ENCODE data around the gene TAF6L. TPM values are rescaled to one million over a fixed set of nuclear protein-coding genes. Genes with fewer than 3 reads are reported as not detected.

Gene TAF6L
- total RNA-seq, 1 experiment from 2014 or later, result 42.1 TPM

- TF ChIP-seq, protein P1, sequence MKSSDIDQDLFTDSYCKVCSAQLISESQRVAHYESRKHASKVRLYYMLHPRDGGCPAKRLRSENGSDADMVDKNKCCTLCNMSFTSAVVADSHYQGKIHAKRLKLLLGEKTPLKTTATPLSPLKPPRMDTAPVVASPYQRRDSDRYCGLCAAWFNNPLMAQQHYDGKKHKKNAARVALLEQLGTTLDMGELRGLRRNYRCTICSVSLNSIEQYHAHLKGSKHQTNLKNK (CRISPR knock-in tag; IDR thresholded peaks at IDR 0.05), result peak; percentile 86; the same call in 1 of the 2 replicates
- TF ChIP-seq TCF7 (CRISPR knock-in tag; IDR thresholded peaks at IDR 0.05; ENCODE audit: low read depth) (peak; percentile 58; the same call in 1 of the 2 replicates), ZNF671 (CRISPR knock-in tag; IDR thresholded peaks at IDR 0.05) (peak; percentile 53; the same call in 1 of the 2 replicates), NR1H2 (CRISPR knock-in tag; IDR thresholded peaks at IDR 0.05) (no peak), NR2C2 (CRISPR knock-in tag; IDR thresholded peaks at IDR 0.05) (no peak), CREM (CRISPR knock-in tag; IDR thresholded peaks at IDR 0.05) (peak; percentile 93), ETV6 (CRISPR knock-in tag; IDR thresholded peaks at IDR 0.05) (peak; percentile 90), ESRRA (CRISPR knock-in tag; IDR thresholded peaks at IDR 0.05; ENCODE audit: borderline replicate concordance) (no peak), CDX4 (CRISPR knock-in tag; IDR thresholded peaks at IDR 0.05; ENCODE audit: borderline replicate concordance) (no peak), E2F4 (CRISPR knock-in tag; IDR thresholded peaks at IDR 0.05; ENCODE audit: borderline replicate concordance, low read depth) (peak; percentile 80), E2F5 (CRISPR knock-in tag; IDR thresholded peaks at IDR 0.05) (peak; percentile 87), ZNF263 (CRISPR knock-in tag; IDR thresholded peaks at IDR 0.05; ENCODE audit: low read depth) (peak; percentile 20; the same call in 1 of the 2 replicates), RORB (CRISPR knock-in tag; IDR thresholded peaks at IDR 0.05) (peak; percentile 96; the same call in 1 of the 2 replicates), SP1 (CRISPR knock-in tag; conservative IDR thresholded peaks at IDR 0.05) (peak; percentile 99), SMAD4 (CRISPR knock-in tag; IDR thresholded peaks at IDR 0.05) (no peak), SMAD3 (CRISPR knock-in tag; IDR thresholded peaks at IDR 0.05; ENCODE audit: borderline replicate concordance) (peak; percentile 77), HMGXB4 (CRISPR knock-in tag; IDR thresholded peaks at IDR 0.05) (peak; percentile 82), MYBL2 (CRISPR knock-in tag; IDR thresholded peaks at IDR 0.05) (0 out of 2 replicates have a peak, but pooled peaks have one; percentile 30), EMX1 (CRISPR knock-in tag; IDR thresholded peaks at IDR 0.05) (peak; percentile 59; the same call in 1 of the 2 replicates), ZNF121 (CRISPR knock-in tag; IDR thresholded peaks at IDR 0.05) (no peak), FOXK1 (CRISPR knock-in tag; IDR thresholded peaks at IDR 0.05) (peak; percentile 94), OVOL2 (CRISPR knock-in tag; IDR thresholded peaks at IDR 0.05; ENCODE audit: borderline replicate concordance) (peak; percentile 83; the same call in 1 of the 2 replicates), TEAD1 (CRISPR knock-in tag; IDR thresholded peaks at IDR 0.05) (peak; percentile 88; the same call in 1 of the 2 replicates), CREB1 (CRISPR knock-in tag; IDR thresholded peaks at IDR 0.05) (peak; percentile 82), FOXP4 (CRISPR knock-in tag; IDR thresholded peaks at IDR 0.05) (peak; percentile 95), GABPB1 (CRISPR knock-in tag; IDR thresholded peaks at IDR 0.05) (peak; percentile 68)
- TF ChIP-seq, protein P2, sequence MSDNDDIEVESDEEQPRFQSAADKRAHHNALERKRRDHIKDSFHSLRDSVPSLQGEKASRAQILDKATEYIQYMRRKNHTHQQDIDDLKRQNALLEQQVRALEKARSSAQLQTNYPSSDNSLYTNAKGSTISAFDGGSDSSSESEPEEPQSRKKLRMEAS (CRISPR knock-in tag; IDR thresholded peaks at IDR 0.05), result peak; percentile 65
- TF ChIP-seq, protein P3, sequence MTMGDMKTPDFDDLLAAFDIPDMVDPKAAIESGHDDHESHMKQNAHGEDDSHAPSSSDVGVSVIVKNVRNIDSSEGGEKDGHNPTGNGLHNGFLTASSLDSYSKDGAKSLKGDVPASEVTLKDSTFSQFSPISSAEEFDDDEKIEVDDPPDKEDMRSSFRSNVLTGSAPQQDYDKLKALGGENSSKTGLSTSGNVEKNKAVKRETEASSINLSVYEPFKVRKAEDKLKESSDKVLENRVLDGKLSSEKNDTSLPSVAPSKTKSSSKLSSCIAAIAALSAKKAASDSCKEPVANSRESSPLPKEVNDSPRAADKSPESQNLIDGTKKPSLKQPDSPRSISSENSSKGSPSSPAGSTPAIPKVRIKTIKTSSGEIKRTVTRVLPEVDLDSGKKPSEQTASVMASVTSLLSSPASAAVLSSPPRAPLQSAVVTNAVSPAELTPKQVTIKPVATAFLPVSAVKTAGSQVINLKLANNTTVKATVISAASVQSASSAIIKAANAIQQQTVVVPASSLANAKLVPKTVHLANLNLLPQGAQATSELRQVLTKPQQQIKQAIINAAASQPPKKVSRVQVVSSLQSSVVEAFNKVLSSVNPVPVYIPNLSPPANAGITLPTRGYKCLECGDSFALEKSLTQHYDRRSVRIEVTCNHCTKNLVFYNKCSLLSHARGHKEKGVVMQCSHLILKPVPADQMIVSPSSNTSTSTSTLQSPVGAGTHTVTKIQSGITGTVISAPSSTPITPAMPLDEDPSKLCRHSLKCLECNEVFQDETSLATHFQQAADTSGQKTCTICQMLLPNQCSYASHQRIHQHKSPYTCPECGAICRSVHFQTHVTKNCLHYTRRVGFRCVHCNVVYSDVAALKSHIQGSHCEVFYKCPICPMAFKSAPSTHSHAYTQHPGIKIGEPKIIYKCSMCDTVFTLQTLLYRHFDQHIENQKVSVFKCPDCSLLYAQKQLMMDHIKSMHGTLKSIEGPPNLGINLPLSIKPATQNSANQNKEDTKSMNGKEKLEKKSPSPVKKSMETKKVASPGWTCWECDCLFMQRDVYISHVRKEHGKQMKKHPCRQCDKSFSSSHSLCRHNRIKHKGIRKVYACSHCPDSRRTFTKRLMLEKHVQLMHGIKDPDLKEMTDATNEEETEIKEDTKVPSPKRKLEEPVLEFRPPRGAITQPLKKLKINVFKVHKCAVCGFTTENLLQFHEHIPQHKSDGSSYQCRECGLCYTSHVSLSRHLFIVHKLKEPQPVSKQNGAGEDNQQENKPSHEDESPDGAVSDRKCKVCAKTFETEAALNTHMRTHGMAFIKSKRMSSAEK (CRISPR knock-in tag; IDR thresholded peaks at IDR 0.05; ENCODE audit: borderline replicate concordance), result no peak
Measured at GRCh38 chr11:62805076-62805892, 34.1 kb downstream of the TAF6L start, which contains the start of gene NXF1 (continued).

Measured in WTC11 (cell line).